Erythroblast (primary cell): ENCODE data around the gene LEMD3.

Experiments used
- DNase-seq, 2 experiments: peaks; one replicate each; lab custom pipeline; 2025; lab: John Stamatoyannopoulos, UW
- GATA1 ChIP-seq: IDR thresholded peaks from 2 replicates; pipeline ENCODE4 v1.6.1; 2011; ENCODE audit warnings: low read depth, mild to moderate bottlenecking, control low read depth, low read length, moderate library complexity
- POLR2A ChIP-seq: IDR thresholded peaks from 2 replicates; pipeline ENCODE4 v1.6.1; 2011; ENCODE audit warnings: mild to moderate bottlenecking, low read length

LEMD3 gene

DNA sequence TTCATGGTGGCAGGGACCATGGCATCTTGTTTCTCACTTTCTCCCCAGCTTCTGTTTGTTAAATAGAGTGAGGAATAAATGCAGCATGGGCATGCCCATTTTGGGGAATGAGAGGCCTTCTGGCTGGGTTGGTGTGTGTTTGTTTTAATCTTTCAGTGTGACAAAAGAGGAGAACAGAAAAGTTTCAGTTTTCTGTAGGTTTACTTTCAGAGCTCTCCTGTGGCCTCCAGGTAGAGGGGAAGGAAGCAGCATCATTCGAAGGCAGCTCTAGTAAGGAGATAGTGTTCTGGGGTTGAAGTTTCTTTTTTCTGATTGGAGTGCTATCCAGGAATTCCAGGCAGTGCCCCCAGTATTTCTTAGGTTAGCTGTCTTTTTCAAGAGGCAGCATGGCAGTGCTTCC is 124.4 kb downstream of the LEMD3 start:
- TF ChIP-seq GATA1 (no peak), POLR2A (no peak)
- no peak for DNase-seq

DNA sequence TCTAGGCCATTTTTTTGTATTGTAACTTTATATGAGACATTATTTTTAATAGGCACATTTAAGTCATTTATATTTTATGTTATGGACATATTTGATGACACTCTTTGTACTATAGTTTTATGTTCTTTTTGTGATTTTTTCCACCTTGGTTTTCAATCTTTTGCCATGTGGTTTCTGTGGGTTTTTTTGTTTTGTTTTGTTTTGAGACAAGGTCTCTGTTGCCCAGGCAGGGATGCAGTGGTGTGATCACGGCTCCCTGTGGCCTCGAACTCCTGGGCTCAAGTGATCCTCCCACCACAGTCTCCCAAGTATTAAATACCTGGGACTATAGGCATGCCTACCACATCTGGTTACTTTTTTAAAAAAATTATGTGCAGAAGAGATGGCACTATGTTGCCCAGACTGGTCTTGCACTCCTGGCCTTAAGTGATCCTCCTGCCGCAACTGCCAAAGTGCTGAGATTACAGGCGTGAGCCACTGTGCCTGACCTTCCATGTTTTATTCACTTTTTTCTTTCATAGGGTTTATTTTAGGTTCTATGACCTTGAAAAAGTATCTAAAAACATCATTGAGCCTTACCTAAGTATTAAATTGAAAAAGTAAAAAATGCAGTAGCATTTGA is 125.4 kb downstream of the LEMD3 start:
- no peak for DNase-seq
- TF ChIP-seq POLR2A (no peak), GATA1 (no peak)

DNA sequence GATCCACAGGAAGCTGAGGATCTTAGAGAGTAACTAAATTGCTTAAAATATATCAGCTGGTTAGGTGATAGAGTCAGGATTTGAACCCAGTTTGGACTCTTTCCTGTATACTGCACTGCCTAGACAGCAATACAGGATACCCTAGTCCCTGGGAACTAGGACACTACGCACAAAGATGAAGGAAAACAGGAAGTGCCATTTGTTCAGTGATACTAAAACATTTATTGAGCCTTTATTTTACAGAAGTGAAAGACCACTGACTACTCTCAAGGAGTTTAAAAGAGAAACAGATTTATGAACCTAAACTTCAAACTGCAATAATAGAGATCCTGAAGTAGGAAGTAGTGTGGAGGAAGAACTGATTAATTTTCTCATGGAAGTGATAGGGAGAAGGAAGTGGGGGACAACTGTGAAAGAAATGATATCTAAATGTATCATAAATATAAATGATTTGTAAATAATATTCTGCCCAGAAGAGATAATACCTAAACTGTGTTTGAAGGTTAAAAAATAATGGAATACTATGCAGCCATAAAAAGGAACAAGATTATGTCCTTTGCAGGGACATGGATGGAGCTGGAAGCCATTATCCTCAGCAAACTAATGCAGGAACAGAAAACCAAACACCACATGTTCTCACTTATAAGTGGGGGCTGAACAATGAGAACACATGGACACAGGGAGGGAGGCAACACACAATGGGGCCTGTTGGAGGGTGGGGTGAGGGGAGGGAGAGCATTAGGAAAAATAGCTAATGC is 127.3 kb downstream of the LEMD3 start:
- TF ChIP-seq POLR2A: no peak
- no peak for TF ChIP-seq GATA1

More for the DNA sequence above, 127.3 kb downstream of the LEMD3 start:
- DNase-seq: no peak
